ENCODE data around the gene ZNF81.
"Not testable (repeated sequence)": the region's sequence is repeated elsewhere in the genome, so short reads cannot be mapped to it uniquely, and the experiment has no call there.

The ZNF81 gene

DNA sequence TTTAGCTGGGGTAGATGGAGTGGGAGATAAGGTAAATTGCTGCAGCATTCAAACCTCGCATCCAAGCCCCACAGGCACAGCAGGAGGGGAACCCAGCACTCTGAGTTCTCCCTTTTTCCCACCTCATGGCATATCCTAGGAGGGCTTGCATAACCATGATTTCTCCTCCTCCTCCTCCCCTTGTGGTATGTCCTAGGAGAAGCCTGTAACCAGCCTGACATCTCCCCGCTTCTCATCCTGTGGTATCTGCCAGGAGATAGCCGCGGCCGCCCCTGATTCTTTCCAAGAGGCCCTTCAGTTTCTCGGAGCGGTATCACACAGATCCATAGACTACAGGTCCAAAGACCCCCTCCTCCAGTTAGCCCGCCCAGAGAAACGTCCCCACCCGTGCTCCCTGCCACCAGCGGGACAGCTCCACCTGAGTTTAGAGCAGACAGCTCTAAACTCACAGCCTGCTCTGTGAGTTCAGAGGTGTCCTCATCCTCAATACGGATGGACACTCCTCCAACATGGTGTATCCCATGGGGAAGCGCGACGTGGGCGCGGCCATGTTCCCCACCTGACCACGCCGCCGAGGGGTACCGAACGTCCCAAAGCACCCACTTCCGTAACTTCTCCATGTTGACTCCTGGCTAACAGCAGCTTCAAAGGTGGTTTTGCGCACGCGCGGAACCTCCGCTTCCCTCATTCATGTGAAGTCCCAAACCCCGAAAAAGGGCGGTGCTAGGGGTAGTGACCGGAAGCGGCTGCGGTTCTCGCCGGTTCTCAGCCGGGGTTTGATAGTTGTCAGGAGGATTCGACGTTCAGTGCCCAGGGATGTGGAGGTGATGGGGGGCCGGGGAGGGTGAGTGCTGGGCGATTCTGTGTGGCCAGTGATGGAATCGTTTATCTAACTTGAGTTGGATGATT, at the start of gene ZNF81:
ZNF81 (plus strand) TSS at position 739 of the 909 bp plus-strand sequence. CDS start 9,366 bp downstream, outside the sequence.
- Mint-ChIP-seq H3K27ac (peak within 1 kb of the TSS; percentile 99), H3K36me3 (ENCODE audit: low read depth) (no peaks in the 10 kb centered on the region), H3K9me3 (no peaks in the 10 kb centered on the region), H3K4me3 (peak within 1 kb of the TSS; percentile 98), H3K27me3 (ENCODE audit: low read depth) (no peaks in the 10 kb centered on the region), H3K4me1 (ENCODE audit: low read depth) (peaks cover 14% of the 10 kb centered on the region)

DNA sequence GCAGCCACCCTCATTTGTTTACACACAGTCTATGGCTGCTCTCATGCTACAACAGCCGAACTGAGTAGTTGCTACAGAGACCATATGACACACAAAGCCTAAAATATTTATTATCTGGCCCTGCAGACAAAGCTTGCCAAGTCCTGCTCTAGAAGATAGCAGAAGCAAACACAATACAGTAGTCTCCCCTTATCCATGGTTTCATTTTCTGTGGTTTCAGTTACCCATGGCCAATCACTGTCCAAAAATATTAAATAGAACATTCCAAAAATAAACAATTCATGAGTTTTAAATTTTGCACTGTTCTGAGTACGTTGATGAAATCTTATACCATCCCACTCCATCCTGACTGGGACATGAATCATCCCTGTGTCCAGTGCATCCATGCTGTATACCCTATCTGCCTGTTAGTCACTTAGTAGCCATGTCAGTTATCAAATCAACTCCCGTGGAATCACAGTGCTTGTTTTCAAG, 40.2 kb upstream of the ZNF81 start:
- Mint-ChIP-seq H3K36me3 (ENCODE audit: low read depth) (no peaks in the 10 kb centered on the region), H3K27ac (no peak overlapping the region), H3K4me1 (ENCODE audit: low read depth) (no peaks in the 10 kb centered on the region), H3K9me3 (no peaks in the 10 kb centered on the region), H3K27me3 (ENCODE audit: low read depth) (no peaks in the 10 kb centered on the region), H3K4me3 (no peak overlapping the region)

DNA sequence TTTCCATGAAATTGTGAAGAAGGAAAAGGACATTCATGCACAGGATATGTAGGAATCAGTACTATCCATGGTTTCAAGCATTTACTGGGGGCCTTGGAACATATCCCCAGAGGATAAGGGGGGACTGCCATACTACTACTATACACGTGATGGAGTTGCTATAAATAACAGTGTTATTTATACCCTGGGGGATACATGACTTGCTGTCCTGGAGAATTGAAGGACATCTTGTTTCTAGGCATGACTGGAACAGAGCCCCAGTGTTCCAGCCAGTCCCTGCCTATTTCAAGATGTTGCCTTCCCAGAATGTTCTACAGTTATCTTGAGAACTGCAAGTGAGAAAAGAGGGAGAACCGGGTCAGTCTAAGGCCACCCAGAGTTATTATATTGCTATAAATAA, 39.6 kb upstream of the ZNF81 start:
- Mint-ChIP-seq H3K27me3 (ENCODE audit: low read depth) (no peaks in the 10 kb centered on the region), H3K4me1 (ENCODE audit: low read depth) (no peaks in the 10 kb centered on the region), H3K27ac (no peak overlapping the region), H3K36me3 (ENCODE audit: low read depth) (no peaks in the 10 kb centered on the region), H3K9me3 (no peaks in the 10 kb centered on the region), H3K4me3 (no peak overlapping the region)

DNA sequence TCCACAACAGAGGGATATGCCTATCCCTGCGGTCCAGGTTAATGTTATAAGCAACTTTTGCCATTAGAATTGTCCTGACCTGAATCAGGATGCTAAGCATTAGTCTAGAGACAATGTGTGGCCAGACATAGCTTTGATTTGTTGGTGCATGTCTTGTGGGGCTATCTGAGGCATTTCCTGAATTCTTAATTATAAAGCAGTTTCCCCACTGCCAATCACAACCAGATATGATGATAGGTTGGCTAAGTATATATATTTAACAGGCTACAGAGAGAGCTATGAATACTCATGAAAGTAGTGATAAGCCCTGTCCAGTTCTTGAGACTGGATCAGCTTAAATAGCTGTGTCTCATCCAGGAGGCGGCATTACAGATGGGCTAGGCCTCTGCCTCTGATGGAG, 37.8 kb upstream of the ZNF81 start:
- Mint-ChIP-seq H3K4me1 (ENCODE audit: low read depth) (no peaks in the 10 kb centered on the region), H3K36me3 (ENCODE audit: low read depth) (no peaks in the 10 kb centered on the region), H3K27ac (no peak overlapping the region), H3K4me3 (no peak overlapping the region), H3K27me3 (ENCODE audit: low read depth) (no peaks in the 10 kb centered on the region), H3K9me3 (no peaks in the 10 kb centered on the region)

DNA sequence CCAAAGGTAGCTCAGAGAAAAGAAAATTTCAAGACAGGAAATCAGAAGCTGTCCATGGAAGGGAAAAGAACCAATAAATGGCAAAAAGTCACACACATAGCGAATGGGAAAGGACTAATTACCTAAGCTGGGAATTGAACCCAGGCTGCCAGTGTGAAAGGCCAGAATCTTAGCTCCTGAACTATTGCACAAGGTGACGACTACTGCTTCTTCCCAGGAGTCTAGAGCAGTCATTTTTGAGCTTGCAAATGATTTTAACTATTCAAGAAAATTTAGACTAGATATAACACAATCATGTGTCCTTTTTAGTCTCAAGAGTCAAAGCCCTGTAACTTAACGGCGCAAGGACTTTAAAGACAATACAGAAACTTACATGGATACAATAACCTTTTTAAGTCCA, 34.1 kb upstream of the ZNF81 start:
- H3K4me1 Mint-ChIP-seq (ENCODE audit: low read depth): no peaks in the 10 kb centered on the region
- H3K27me3 Mint-ChIP-seq (ENCODE audit: low read depth): no peaks in the 10 kb centered on the region
- no peak overlapping the region for H3K27ac Mint-ChIP-seq
- no peaks in the 10 kb centered on the region for H3K9me3 Mint-ChIP-seq
- no peak overlapping the region for H3K4me3 Mint-ChIP-seq
- no peaks in the 10 kb centered on the region for H3K36me3 Mint-ChIP-seq (ENCODE audit: low read depth)

DNA sequence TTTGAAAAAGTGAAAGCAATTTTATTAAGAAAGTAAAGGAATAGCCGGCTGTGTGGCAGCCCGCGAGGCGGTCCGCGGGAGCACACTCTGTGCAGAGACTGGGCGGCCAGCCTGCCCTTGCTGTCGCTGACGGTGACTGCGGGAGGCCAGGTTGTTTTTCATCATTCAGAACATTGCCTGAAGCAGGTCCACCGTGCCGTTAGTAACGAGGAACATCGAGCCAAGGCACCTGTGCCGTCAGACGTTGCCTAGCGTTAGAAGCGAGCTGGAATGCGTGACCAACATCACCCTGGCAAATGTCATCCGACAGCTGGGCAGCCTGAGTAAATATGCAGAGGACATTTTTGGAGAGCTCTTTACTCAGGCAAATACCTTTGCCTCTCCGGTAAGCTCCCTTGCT, 33.6 kb upstream of the ZNF81 start:
- not testable (repeated sequence) for H3K4me1 Mint-ChIP-seq (ENCODE audit: low read depth)

DNA sequence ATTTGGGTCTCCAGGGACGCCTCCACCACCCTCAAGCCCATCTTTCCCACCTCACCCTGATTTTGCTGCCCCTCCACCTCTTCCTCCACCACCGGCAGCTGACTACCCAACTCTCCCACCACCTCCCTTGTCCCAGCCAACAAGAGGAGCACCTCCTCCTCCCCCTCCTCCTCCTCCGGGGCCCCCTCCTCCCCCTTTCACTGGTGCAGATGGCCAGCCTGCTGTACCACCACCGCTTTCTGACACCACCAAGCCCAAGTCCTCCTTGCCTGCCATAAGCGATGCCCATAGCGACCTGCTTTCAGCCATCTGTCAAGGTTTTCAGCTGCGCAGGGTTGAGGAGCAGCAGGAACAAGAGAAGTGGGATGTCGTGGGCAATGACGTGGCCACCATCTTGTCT, 32.4 kb upstream of the ZNF81 start:
- no peaks in the 10 kb centered on the region for H3K4me1 Mint-ChIP-seq (ENCODE audit: low read depth)
- no peak overlapping the region for H3K27ac Mint-ChIP-seq
- no peaks in the 10 kb centered on the region for H3K27me3 Mint-ChIP-seq (ENCODE audit: low read depth)
- no peak overlapping the region for H3K4me3 Mint-ChIP-seq
- H3K9me3 Mint-ChIP-seq: no peaks in the 10 kb centered on the region
- no peaks in the 10 kb centered on the region for H3K36me3 Mint-ChIP-seq (ENCODE audit: low read depth)

More for the DNA sequence above, 33.6 kb upstream of the ZNF81 start:
- H3K9me3 Mint-ChIP-seq; H3K36me3 Mint-ChIP-seq (ENCODE audit: low read depth); H3K27me3 Mint-ChIP-seq (ENCODE audit: low read depth); H3K4me3 Mint-ChIP-seq; H3K27ac Mint-ChIP-seq: not testable (repeated sequence)

DNA sequence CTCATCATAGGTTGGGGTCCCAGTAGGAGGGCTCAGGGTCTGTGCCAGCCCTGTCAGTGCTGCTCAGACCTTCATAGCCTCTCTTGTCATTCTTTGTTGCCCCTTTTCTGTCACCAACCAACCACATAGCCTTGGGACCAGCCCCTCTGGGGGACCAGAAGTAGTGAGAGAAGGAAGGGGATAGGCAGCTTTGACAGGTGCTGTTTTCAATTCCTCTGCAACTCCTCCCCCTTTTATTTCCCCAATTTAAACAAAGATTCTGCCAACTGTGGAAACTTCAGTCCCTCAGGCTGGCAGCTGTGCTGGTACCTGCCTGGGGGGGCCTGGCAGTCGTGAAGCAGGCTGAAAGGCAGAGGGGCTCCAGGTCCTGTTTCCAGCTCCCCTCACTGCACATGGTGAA, 30.9 kb upstream of the ZNF81 start:
- not testable (repeated sequence) for H3K36me3 Mint-ChIP-seq (ENCODE audit: low read depth); H3K27ac Mint-ChIP-seq; H3K4me3 Mint-ChIP-seq; H3K27me3 Mint-ChIP-seq (ENCODE audit: low read depth); H3K9me3 Mint-ChIP-seq; H3K4me1 Mint-ChIP-seq (ENCODE audit: low read depth)

DNA sequence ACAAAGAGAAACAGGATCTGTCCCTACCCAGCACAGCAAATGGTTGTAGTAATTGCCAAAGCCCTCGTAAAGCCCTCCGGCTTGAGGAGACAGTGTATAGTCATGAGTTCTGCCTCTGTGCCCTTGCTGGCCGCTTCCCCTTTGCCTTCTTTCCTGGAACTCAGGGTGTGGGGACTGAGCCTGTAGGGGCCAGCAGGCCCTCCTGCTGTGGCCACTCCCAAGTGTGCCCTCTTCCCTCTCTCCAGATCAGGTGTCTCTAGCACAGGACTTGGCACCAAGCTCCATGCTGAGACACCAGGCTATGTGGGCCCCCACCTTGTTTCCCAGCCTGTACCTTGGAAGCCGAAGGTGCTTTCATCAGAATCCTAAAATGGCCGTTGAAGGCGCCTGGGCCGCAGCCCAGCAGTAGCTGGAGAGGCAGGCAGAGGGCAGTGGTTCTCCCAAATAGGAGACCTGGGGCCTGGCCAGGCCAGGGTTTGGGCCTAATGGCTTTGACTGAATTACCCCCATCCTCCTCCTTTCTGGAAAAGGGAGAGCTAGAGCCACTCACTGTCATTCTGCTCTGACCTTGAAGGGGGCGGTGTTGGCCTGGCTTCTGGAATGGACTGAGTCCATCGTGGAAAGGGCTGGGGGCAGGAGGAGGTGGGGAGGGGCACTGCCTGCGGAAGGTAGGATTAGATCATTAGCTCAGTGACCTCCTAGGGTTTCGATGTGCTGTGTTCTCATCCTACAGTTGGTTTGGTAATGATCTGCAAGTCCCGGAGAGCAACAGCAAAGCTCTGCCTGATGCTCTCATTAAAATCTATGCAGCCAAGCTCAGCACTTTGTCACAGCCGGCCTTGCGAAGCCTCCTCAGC, 30.1 kb upstream of the ZNF81 start:
- H3K9me3 Mint-ChIP-seq; H3K27me3 Mint-ChIP-seq (ENCODE audit: low read depth); H3K27ac Mint-ChIP-seq; H3K36me3 Mint-ChIP-seq (ENCODE audit: low read depth); H3K4me3 Mint-ChIP-seq; H3K4me1 Mint-ChIP-seq (ENCODE audit: low read depth): not testable (repeated sequence)

DNA sequence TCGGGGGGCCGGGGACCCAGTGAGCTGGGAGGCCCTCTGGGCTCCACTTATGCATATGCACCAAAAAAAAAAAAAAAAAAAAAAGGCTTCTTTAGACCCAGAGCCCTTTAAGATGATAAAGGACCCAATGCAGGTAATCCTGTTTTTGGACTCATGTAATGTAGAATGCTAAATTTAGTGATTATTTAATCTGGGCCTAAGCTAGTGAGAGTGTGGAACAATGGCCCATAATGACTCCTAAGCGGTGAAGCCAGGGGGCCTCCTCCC, 29.5 kb upstream of the ZNF81 start:
- not testable (repeated sequence) for H3K4me1 Mint-ChIP-seq (ENCODE audit: low read depth); H3K27ac Mint-ChIP-seq; H3K9me3 Mint-ChIP-seq

DNA sequence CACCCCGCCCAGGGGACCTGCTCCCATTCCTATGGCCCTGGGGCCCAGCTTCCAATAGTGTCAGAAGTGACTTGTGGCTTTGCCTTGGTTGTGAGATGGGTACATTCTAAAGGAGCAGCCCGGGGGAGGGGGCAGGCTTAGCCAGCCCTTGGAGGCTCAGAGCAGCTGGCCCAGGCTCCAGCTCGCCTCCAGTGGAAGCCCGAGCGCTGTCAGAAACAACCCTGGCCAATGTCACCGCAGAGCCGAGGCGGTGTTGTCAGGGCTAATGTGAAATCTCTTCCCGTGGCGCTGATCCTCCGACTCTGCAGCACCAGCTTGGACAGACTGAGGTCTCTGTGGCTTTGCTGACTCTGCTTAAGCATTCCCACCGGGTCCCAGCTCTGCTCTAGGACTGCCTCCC, 29.2 kb upstream of the ZNF81 start:
- H3K27me3 Mint-ChIP-seq (ENCODE audit: low read depth): no peaks in the 10 kb centered on the region
- H3K27ac Mint-ChIP-seq: no peak overlapping the region
- H3K4me3 Mint-ChIP-seq: no peak overlapping the region
- H3K9me3 Mint-ChIP-seq: no peaks in the 10 kb centered on the region
- no peaks in the 10 kb centered on the region for H3K36me3 Mint-ChIP-seq (ENCODE audit: low read depth)
- H3K4me1 Mint-ChIP-seq (ENCODE audit: low read depth): no peaks in the 10 kb centered on the region

More for the DNA sequence above, 29.5 kb upstream of the ZNF81 start:
- not testable (repeated sequence) for H3K36me3 Mint-ChIP-seq (ENCODE audit: low read depth); H3K27me3 Mint-ChIP-seq (ENCODE audit: low read depth); H3K4me3 Mint-ChIP-seq

DNA sequence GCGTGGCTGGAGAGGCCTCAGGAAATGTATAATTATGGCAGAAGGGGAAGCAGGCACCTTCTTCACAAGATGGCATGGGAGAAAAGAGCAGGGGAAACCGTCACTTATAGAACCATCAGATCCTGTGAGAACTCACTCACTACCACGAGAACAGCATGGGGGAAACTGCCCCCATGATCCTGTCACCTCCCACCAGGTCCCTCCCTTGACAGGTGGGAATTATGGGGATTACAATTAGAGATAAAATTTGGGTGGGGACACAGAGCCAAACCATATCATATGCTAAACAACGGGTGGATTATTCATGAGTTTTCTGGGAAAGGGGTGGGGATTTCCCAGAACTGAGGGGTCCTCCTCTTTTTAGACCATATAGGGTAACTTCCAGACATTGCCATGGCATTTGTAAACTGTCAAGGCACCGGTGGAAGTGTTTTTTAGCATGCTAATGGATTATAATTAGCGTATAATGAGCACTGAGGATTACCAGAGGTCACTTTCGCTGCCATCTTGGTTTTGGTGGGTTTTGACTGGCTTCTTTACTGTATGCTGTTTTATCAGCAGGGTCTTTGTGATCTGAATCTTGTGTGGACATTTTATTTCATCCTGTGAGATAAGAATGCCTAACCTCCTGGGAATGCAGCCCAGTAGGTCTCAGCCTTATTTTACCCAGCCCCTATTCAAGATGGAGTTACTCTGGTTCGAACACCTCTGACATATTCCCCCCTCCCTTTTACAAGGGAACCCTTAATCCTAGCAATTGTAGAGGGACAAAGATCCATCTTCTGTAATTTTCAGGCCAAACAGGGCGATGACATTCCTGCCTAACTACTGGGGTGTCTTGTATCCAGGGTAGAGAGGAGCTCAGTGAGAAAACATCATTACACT, 27.6 kb upstream of the ZNF81 start:
- no peaks in the 10 kb centered on the region for H3K36me3 Mint-ChIP-seq (ENCODE audit: low read depth)
- H3K27ac Mint-ChIP-seq: no peak overlapping the region
- no peaks in the 10 kb centered on the region for H3K4me1 Mint-ChIP-seq (ENCODE audit: low read depth)
- H3K9me3 Mint-ChIP-seq: no peaks in the 10 kb centered on the region
- H3K27me3 Mint-ChIP-seq (ENCODE audit: low read depth): no peaks in the 10 kb centered on the region
- H3K4me3 Mint-ChIP-seq: no peak overlapping the region

DNA sequence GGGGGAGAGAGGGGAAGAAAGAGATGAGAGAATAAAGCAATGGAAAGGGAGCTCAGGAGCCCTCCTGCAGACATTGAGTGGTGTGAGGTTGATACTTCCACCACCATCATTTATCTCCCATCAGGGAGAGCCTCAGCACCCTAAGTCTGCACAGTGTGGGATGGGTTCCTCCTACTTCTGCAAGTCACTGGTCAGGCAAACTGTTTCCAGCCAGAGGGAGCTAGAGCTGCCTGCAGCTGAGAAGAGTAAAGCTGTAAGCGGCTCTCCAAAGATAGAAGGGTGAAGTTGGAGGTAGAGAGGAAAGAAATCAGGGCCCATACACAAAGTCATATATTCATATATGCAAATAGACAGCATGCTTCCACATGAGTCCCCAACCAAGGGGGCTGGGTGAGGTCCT, 21.9 kb upstream of the ZNF81 start:
- Mint-ChIP-seq H3K36me3 (ENCODE audit: low read depth) (no peaks in the 10 kb centered on the region), H3K27me3 (ENCODE audit: low read depth) (no peaks in the 10 kb centered on the region), H3K9me3 (no peaks in the 10 kb centered on the region), H3K27ac (no peak overlapping the region), H3K4me1 (ENCODE audit: low read depth) (peaks cover 5% of the 10 kb centered on the region), H3K4me3 (no peak overlapping the region)
